ENCODE measurements around the gene DAP3.
"Not testable (repeated sequence)": the region's sequence is repeated elsewhere in the genome, so short reads cannot be mapped to it uniquely, and the experiment has no call there.

DAP3 gene

DNA sequence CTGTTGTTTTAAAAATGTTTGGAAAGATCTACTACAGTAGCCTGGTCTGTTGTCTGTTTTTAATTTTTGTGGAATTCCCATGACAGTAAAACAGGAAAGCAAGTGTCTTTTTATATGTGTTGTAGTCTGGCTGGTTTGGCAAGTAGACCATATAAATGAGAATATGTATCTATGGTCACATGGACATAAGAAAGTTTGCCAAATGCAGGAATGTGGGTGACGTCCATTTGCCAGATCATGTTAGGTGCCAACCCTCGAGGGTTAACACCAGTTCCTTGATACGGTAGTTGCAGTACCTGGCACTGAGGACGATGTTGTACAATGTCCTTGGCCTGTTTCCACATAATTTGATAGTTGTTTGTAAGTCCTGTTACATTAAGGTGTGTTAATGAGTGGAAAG is 6.2 kb downstream of the DAP3 start:
- Histone ChIP-seq H3K9me3 (ENCODE audit: severe bottlenecking) (peaks cover 13% of the 10 kb centered on the region), H3K4me3 (ENCODE audit: low read depth, low read length) (no peak overlapping the region), H3K27me3 (ENCODE audit: insufficient read depth, low read depth, severe bottlenecking) (no peaks in the 10 kb centered on the region), H3K27ac (no peak overlapping the region), H3K36me3 (peaks cover 38% of the 10 kb centered on the region)
- TF ChIP-seq, protein P1, sequence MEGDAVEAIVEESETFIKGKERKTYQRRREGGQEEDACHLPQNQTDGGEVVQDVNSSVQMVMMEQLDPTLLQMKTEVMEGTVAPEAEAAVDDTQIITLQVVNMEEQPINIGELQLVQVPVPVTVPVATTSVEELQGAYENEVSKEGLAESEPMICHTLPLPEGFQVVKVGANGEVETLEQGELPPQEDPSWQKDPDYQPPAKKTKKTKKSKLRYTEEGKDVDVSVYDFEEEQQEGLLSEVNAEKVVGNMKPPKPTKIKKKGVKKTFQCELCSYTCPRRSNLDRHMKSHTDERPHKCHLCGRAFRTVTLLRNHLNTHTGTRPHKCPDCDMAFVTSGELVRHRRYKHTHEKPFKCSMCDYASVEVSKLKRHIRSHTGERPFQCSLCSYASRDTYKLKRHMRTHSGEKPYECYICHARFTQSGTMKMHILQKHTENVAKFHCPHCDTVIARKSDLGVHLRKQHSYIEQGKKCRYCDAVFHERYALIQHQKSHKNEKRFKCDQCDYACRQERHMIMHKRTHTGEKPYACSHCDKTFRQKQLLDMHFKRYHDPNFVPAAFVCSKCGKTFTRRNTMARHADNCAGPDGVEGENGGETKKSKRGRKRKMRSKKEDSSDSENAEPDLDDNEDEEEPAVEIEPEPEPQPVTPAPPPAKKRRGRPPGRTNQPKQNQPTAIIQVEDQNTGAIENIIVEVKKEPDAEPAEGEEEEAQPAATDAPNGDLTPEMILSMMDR (IDR thresholded peaks at IDR 0.05; ENCODE audit: low read depth, low read length), result no peak
- DNase-seq, result no peak

DNA sequence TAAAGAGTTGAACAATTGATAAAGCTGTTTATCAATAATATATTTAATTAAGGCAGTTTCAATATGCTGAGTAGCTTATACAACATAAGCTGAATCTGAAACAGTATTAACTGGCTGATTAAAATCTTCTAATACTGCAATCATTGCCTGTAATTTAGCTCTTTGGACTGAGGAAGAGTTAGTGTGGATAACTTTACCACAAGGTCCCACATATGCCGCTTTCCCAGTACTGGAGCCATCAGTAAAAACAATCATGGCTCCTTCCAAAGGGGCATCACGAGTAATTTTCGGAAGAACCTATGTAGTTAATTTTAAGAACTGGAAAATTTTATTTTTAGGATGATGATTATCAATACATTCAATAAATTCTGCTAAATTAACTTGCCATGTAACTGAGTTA is 6.7 kb downstream of the DAP3 start:
- Histone ChIP-seq H3K4me3 (ENCODE audit: low read depth, low read length) (no peak overlapping the region), H3K9me3 (ENCODE audit: severe bottlenecking) (peaks cover 15% of the 10 kb centered on the region), H3K27me3 (ENCODE audit: insufficient read depth, low read depth, severe bottlenecking) (no peaks in the 10 kb centered on the region), H3K36me3 (peaks cover 32% of the 10 kb centered on the region), H3K27ac (no peak overlapping the region)
- no peak for DNase-seq
- TF ChIP-seq, protein P1 (IDR thresholded peaks at IDR 0.05; ENCODE audit: low read depth, low read length), result no peak

- DNase-seq, result no peak
- TF ChIP-seq, protein P1 (IDR thresholded peaks at IDR 0.05; ENCODE audit: low read depth, low read length), result no peak
- Histone ChIP-seq H3K4me3 (ENCODE audit: low read depth, low read length) (no peak overlapping the region), H3K27me3 (ENCODE audit: insufficient read depth, low read depth, severe bottlenecking) (no peaks in the 10 kb centered on the region), H3K36me3 (peaks cover 23% of the 10 kb centered on the region), H3K27ac (no peak overlapping the region), H3K9me3 (ENCODE audit: severe bottlenecking) (peaks cover 15% of the 10 kb centered on the region)
Observed at GRCh38 chr1:155696524-155696923, 7.6 kb downstream of the DAP3 start.

DNA sequence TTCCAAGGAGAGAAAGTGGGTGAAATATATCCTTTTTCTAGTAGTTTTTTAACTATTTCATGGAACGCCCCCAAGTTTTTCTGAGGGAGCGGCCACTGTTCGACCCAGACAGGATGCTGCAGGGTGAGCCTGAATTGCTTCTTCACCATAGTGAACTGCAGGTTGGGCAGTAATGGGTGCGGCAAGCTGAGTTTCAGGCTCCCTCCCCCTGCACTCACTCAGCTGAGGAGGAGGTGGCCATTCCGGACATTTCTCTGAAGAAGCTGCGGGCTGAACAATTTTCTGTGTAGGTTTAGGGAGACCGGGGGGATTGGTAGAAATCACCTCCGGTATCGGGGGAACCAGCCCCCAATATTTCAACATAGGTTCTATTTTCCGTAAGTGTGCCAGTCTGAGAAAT is 8.2 kb downstream of the DAP3 start:
- Histone ChIP-seq H3K9me3 (ENCODE audit: severe bottlenecking) (peaks cover 15% of the 10 kb centered on the region), H3K27ac (no peak overlapping the region), H3K27me3 (ENCODE audit: insufficient read depth, low read depth, severe bottlenecking) (no peaks in the 10 kb centered on the region), H3K36me3 (peaks cover 23% of the 10 kb centered on the region), H3K4me3 (ENCODE audit: low read depth, low read length) (no peak overlapping the region)
- no peak for DNase-seq
- TF ChIP-seq, protein P1 (IDR thresholded peaks at IDR 0.05; ENCODE audit: low read depth, low read length), result no peak

DNA sequence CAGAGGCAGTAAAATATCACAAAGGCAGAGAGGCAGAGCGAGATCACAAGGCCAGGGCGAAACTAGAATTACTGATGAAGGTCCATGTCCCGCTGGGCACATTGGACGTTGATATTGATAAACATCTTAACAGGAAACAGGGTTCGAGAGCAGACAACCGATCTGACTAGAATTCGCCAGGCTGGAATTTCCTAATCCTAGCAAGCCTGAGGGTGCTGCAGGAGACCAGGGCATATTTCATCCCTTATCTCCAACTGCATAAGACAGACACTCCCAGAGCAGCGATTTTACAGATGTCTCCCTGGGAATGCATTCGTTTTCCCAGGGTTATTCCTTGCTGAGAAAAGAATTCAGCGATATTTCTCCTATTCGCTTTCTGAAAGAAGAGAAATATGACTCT is 8.7 kb downstream of the DAP3 start:
- H3K4me3 ChIP-seq (ENCODE audit: low read depth, low read length); DNase-seq; H3K27me3 ChIP-seq (ENCODE audit: insufficient read depth, low read depth, severe bottlenecking); H3K27ac ChIP-seq: not testable (repeated sequence)
- peaks cover 15% of the 10 kb centered on the region for H3K9me3 ChIP-seq (ENCODE audit: severe bottlenecking)
- H3K36me3 ChIP-seq, result peaks cover 23% of the 10 kb centered on the region

GRCh38 chr1:155698382-155699038 is 9.6 kb downstream of the DAP3 start:
- H3K4me3 ChIP-seq (ENCODE audit: low read depth, low read length), result no peak overlapping the region
- H3K27me3 ChIP-seq (ENCODE audit: insufficient read depth, low read depth, severe bottlenecking), result no peaks in the 10 kb centered on the region
- no peak overlapping the region for H3K27ac ChIP-seq
- TF ChIP-seq, protein P1 (IDR thresholded peaks at IDR 0.05; ENCODE audit: low read depth, low read length), result no peak
- H3K36me3 ChIP-seq, result peaks cover 22% of the 10 kb centered on the region
- peaks cover 15% of the 10 kb centered on the region for H3K9me3 ChIP-seq (ENCODE audit: severe bottlenecking)
- DNase-seq, result no peak

GRCh38 chr1:155699062-155699461 is 10.2 kb downstream of the DAP3 start:
- Histone ChIP-seq H3K9me3 (ENCODE audit: severe bottlenecking) (peaks cover 15% of the 10 kb centered on the region), H3K36me3 (peaks cover 20% of the 10 kb centered on the region)
- H3K27me3 ChIP-seq (ENCODE audit: insufficient read depth, low read depth, severe bottlenecking); H3K4me3 ChIP-seq (ENCODE audit: low read depth, low read length); DNase-seq; H3K27ac ChIP-seq: not testable (repeated sequence)

GRCh38 chr1:155701675-155702074 is 12.8 kb downstream of the DAP3 start:
- H3K36me3 ChIP-seq, result peaks cover 20% of the 10 kb centered on the region
- peak overlapping the region; percentile 88 for H3K27ac ChIP-seq
- not testable (repeated sequence) for H3K4me3 ChIP-seq (ENCODE audit: low read depth, low read length); H3K27me3 ChIP-seq (ENCODE audit: insufficient read depth, low read depth, severe bottlenecking); DNase-seq
- H3K9me3 ChIP-seq (ENCODE audit: severe bottlenecking), result peaks cover 12% of the 10 kb centered on the region

All from WERI-Rb-1 (cell line).